Measurements from ENCODE around the gene TLE3. TPM values are rescaled to one million over a fixed set of nuclear protein-coding genes. Genes with fewer than 3 reads are reported as not detected.

The TLE3 gene
- 20.7 and 21.0 TPM in 2 replicates for total RNA-seq

GRCh38 chr15:70097321-70098152 lies at the start of gene TLE3:
Gene TLE3 (minus strand): TSS chr15:70097917. CDS start chr15:70096798, 1,119 bp downstream.

All from myometrial cell (primary cell).